H1 (cell line): Measurements from ENCODE around the gene UBR3. TPM values are rescaled to one million over a fixed set of nuclear protein-coding genes. Genes with fewer than 3 reads are reported as not detected.

Source experiments
- BACH1 ChIP-seq: IDR thresholded peaks from 2 replicates; pipeline ENCODE4 v1.6.1; 2012; ENCODE audit warnings: low read length, improper control_type of control experiment
- BRCA1 ChIP-seq: IDR thresholded peaks from 2 replicates; pipeline ENCODE4 v1.6.1; 2012; ENCODE audit warnings: low read depth, low read length, improper control_type of control experiment
- CHD1 ChIP-seq: IDR thresholded peaks from 2 replicates; pipeline ENCODE4 v1.6.1; 2012; ENCODE audit warnings: low read depth, low read length, improper control_type of control experiment
- CTCF ChIP-seq, 3 experiments: IDR thresholded peaks; 1 replicate in 2 of 3; 2 replicates in 1 of 3; pipeline versions ENCODE4 v1.5.1 to v1.6.1; 2011; ENCODE audit warnings: low read length in 3 of 3, mild to moderate bottlenecking in 3 of 3, inconsistent platforms in 2 of 3, low read depth in 1 of 3, moderate library complexity in 1 of 3; ENCODE audit not compliant: insufficient read depth in 1 of 3; ENCODE audit errors: control extremely low read depth in 1 of 3
- HDAC2 ChIP-seq, 2 experiments: fragments of 300-600 bp in 1 of 2; sonication (generic) in 1 of 2; IDR thresholded peaks; 2 replicates each; pipeline ENCODE4 v1.6.1; 2011 to 2012; ENCODE audit warnings: low read depth in 2 of 2, low read length in 2 of 2, mild to moderate bottlenecking in 2 of 2, moderate library complexity in 2 of 2, borderline replicate concordance in 1 of 2, inconsistent platforms in 1 of 2
- JUND ChIP-seq: IDR thresholded peaks from 2 replicates; pipeline ENCODE4 v1.6.1; 2011; ENCODE audit warnings: mild to moderate bottlenecking, improper control_type of control experiment, low read length
- NRF1 ChIP-seq: IDR thresholded peaks from 2 replicates; pipeline ENCODE4 v1.6.1; 2011; ENCODE audit warnings: mild to moderate bottlenecking, low read depth, low read length, improper control_type of control experiment
- POLR2AphosphoS5 ChIP-seq: IDR thresholded peaks from 2 replicates; pipeline ENCODE4 v1.6.1; 2011; ENCODE audit warnings: low read depth, low read length
- RNF2 ChIP-seq: fragments of 200-900, 300-1000 bp; sonication (generic); IDR thresholded peaks from 2 replicates; pipeline ENCODE4 v1.7.1; 2016; ENCODE audit warnings: borderline replicate concordance, low read depth, mild to moderate bottlenecking, antibody characterized with exemption, low read length; ENCODE audit not compliant: poor library complexity, severe bottlenecking; ENCODE audit errors: missing control alignments
- polyA plus RNA-seq, 7 experiments: library from polyadenylated mRNA; depleted of rRNA in 3 of 7; stranded (reverse) in 5 of 7; unstranded in 2 of 7; fragments of >200 nt in 5 of 7; fragments of 200-250 nt in 2 of 7; gene quantifications; 1 replicate in 5 of 7; 2 replicates in 1 of 7; 4 replicates in 1 of 7; pipeline versions ENCODE4 v1.2.1 to v1.2.3, GENCODE V29; 2011 to 2013; ENCODE audit warnings: missing spikeins in 2 of 7, mixed read lengths in 2 of 7
- total RNA-seq: library from RNA; stranded (reverse); fragmentation: NEBNext Ultra II Directional; extraction: Animal tissue kit (Norgen Biotek cat#: 25700); gene quantifications from 2 replicates; pipeline ENCODE4 v1.2.1, GENCODE V29; 2021
- TF ChIP-seq, protein P1 (sequence below): IDR thresholded peaks from 2 replicates; pipeline ENCODE4 v1.6.1; 2011; ENCODE audit warnings: low read length, improper control_type of control experiment

Gene UBR3
- total and polyA plus RNA-seq, 2 of the 8 experiments (the other 6 are each of a cell fraction or from before 2014, with no cell fraction given) = 3.7 to 17.7 TPM

- no peak for TF ChIP-seq CTCF (IDR thresholded peaks at IDR 0.05; ENCODE audit: control extremely low read depth in 1 of 3, insufficient read depth in 1 of 3, low read depth in 1 of 3, low read length in 3 of 3)
- no peak for TF ChIP-seq JUND
- TF ChIP-seq RNF2 = no peak
- no peak for TF ChIP-seq HDAC2 (IDR thresholded peaks at IDR 0.05; ENCODE audit: borderline replicate concordance in 1 of 2, low read depth in 2 of 2, low read length in 2 of 2)
- no peak for TF ChIP-seq CHD1
- TF ChIP-seq, protein P1, sequence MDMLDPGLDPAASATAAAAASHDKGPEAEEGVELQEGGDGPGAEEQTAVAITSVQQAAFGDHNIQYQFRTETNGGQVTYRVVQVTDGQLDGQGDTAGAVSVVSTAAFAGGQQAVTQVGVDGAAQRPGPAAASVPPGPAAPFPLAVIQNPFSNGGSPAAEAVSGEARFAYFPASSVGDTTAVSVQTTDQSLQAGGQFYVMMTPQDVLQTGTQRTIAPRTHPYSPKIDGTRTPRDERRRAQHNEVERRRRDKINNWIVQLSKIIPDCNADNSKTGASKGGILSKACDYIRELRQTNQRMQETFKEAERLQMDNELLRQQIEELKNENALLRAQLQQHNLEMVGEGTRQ = no peak
- TF ChIP-seq BRCA1 = no peak
- no peak for TF ChIP-seq NRF1
- TF ChIP-seq POLR2AphosphoS5 = no peak
- no peak for TF ChIP-seq BACH1
These were observed 227.7 kb downstream of the UBR3 start (continued) for GRCh38 chr2:170054997-170055396.
